SK-N-SH (cell line): ENCODE data around the gene ZNF512B. TPM values are rescaled to one million over a fixed set of nuclear protein-coding genes. Genes with fewer than 3 reads are reported as not detected.

ENCODE experiments used
- CTCF ChIA-PET: fragments of 300-600, 350-600 bp; formaldehyde crosslinking; extraction: SDS; loops from one replicate; lab custom pipeline; 2021; lab: Yijun Ruan, JAX
- POLR2A ChIA-PET: fragments of 350-600 bp; sonication (Branson Sonifier 250); formaldehyde crosslinking; extraction: SDS; loops from one replicate; lab custom pipeline; 2020; ENCODE audit warnings: antibody characterized with exemption, inconsistent platforms; lab: Yijun Ruan, JAX
- DNase-seq: peaks from one replicate; pipeline ENCODE4 v3.0.0; 2012
- H2AFZ ChIP-seq: fragments of 200-600 bp; sonication (generic); 2 replicates; pipeline ENCODE4 v1.8.1; 2016; ENCODE audit warnings: antibody characterized with exemption, mild to moderate bottlenecking, low read depth
- H3F3A ChIP-seq: fragments of 200-600 bp; sonication (generic); replicated peaks from 2 replicates; pipeline ENCODE3; 2016; ENCODE audit warnings: antibody characterized with exemption, mild to moderate bottlenecking; ENCODE audit not compliant: insufficient read depth
- H3K27ac ChIP-seq, 2 experiments: fragments of 200-500 bp in 1 of 2; fragments of 200-600 bp in 1 of 2; sonication (Bioruptor generic) in 1 of 2; sonication (generic), shearing (Covaris generic) in 1 of 2; 2 replicates each; pipeline versions ENCODE4 v1.5.1 to v1.6.1; 2014 to 2016; ENCODE audit warnings: low read depth in 2 of 2, inconsistent platforms in 1 of 2, low read length in 1 of 2, mild to moderate bottlenecking in 1 of 2, mixed read lengths in 1 of 2
- H3K27me3 ChIP-seq: fragments of 200-600 bp; sonication (generic), shearing (Covaris generic); 2 replicates; pipeline ENCODE4 v1.6.1; 2016; ENCODE audit warnings: mixed run types; ENCODE audit not compliant: insufficient read depth
- H3K36me3 ChIP-seq, 2 experiments: fragments of 200-500 bp in 1 of 2; fragments of 200-600 bp in 1 of 2; sonication (Bioruptor generic) in 1 of 2; sonication (generic) in 1 of 2; replicated peaks in 1 of 2; 2 replicates each; pipeline versions ENCODE3 to v1.5.1; 2014 to 2016; ENCODE audit warnings: low read length in 1 of 2, mild to moderate bottlenecking in 1 of 2; ENCODE audit not compliant: insufficient read depth in 2 of 2, control insufficient read depth in 1 of 2
- H3K4me1 ChIP-seq, 2 experiments: fragments of 200-500 bp in 1 of 2; fragments of 200-600 bp in 1 of 2; sonication (Bioruptor generic) in 1 of 2; sonication (generic), shearing (Covaris generic) in 1 of 2; 2 replicates each; pipeline versions ENCODE4 v1.5.1 to v1.6.1; 2014 to 2016; ENCODE audit warnings: low read depth in 1 of 2, low read length in 1 of 2, mixed run types in 1 of 2; ENCODE audit not compliant: insufficient read depth in 2 of 2, control insufficient read depth in 1 of 2
- H3K4me2 ChIP-seq: fragments of 200-600 bp; sonication (generic), shearing (Covaris generic); 2 replicates; pipeline ENCODE4 v1.6.1; 2017; ENCODE audit warnings: mixed run types
- H3K4me3 ChIP-seq, 2 experiments: fragments of 200-500 bp in 1 of 2; fragments of 200-600 bp in 1 of 2; sonication (Bioruptor generic) in 1 of 2; sonication (generic), shearing (Covaris generic) in 1 of 2; 2 replicates each; pipeline versions ENCODE4 v1.5.1 to v1.8.1; 2014 to 2016; ENCODE audit warnings: low read depth in 2 of 2, inconsistent platforms in 1 of 2, low read length in 1 of 2, mild to moderate bottlenecking in 1 of 2, mixed read lengths in 1 of 2, moderate library complexity in 1 of 2
- H3K79me2 ChIP-seq: fragments of 200-600 bp; sonication (generic); 2 replicates; pipeline ENCODE4 v1.8.1; 2017; ENCODE audit warnings: mild to moderate bottlenecking; ENCODE audit not compliant: insufficient read depth
- H3K9ac ChIP-seq: fragments of 200-600 bp; sonication (generic); 2 replicates; pipeline ENCODE4 v1.6.1; 2017; ENCODE audit warnings: mixed run types
- H3K9me2 ChIP-seq: fragments of 200-600 bp; sonication (generic); 2 replicates; pipeline ENCODE4 v1.6.1; 2017; ENCODE audit warnings: mixed run types
- H3K9me3 ChIP-seq: fragments of 200-600 bp; sonication (generic); 2 replicates; pipeline ENCODE4 v1.6.1; 2017; ENCODE audit warnings: mixed run types, mild to moderate bottlenecking, moderate library complexity
- H4K20me1 ChIP-seq: fragments of 200-600 bp; sonication (generic); 2 replicates; pipeline ENCODE4 v1.6.1; 2017; ENCODE audit warnings: mild to moderate bottlenecking, mixed run types; ENCODE audit not compliant: insufficient read depth
- CHD2 ChIP-seq: fragments of 150-350 bp; IDR thresholded peaks from 2 replicates; pipeline ENCODE4 v1.6.1; 2018; ENCODE audit warnings: low read length; ENCODE audit not compliant: partially characterized antibody
- ELF1 ChIP-seq: IDR thresholded peaks from 2 replicates; pipeline ENCODE4 v1.4.0; 2012
- FOXM1 ChIP-seq: IDR thresholded peaks from 2 replicates; pipeline ENCODE4 v1.4.0; 2012; ENCODE audit warnings: low read depth, mild to moderate bottlenecking
- MEF2A ChIP-seq: IDR thresholded peaks from 2 replicates; pipeline ENCODE4 v1.4.0; 2012; ENCODE audit warnings: low read depth, borderline replicate concordance
- MXI1 ChIP-seq: IDR thresholded peaks from 2 replicates; pipeline ENCODE4 v1.6.1; 2012; ENCODE audit warnings: mild to moderate bottlenecking, low read depth, low read length, improper control_type of control experiment
- NFIC ChIP-seq: IDR thresholded peaks from 2 replicates; pipeline ENCODE4 v1.4.0; 2012; ENCODE audit warnings: borderline replicate concordance
- NRF1 ChIP-seq: IDR thresholded peaks from 2 replicates; pipeline ENCODE4 v1.6.1; 2012; ENCODE audit warnings: low read depth, mild to moderate bottlenecking, low read length
- RAD21 ChIP-seq: IDR thresholded peaks from 2 replicates; pipeline ENCODE4 v1.6.1; 2012; ENCODE audit warnings: mild to moderate bottlenecking, low read length
- RFX5 ChIP-seq: IDR thresholded peaks from 2 replicates; pipeline ENCODE4 v1.6.1; 2012; ENCODE audit warnings: mild to moderate bottlenecking, improper control_type of control experiment, low read length
- RXRA ChIP-seq: IDR thresholded peaks from 2 replicates; pipeline ENCODE4 v1.4.0; 2012; ENCODE audit warnings: low read depth, mild to moderate bottlenecking, borderline replicate concordance
- SMC3 ChIP-seq: IDR thresholded peaks from 2 replicates; pipeline ENCODE4 v1.6.1; 2012; ENCODE audit warnings: low read depth, low read length, improper control_type of control experiment
- TCF12 ChIP-seq: IDR thresholded peaks from 2 replicates; pipeline ENCODE4 v1.4.0; 2012
- YY1 ChIP-seq: IDR thresholded peaks from 2 replicates; pipeline ENCODE4 v1.4.0; 2012; ENCODE audit warnings: low read depth, mild to moderate bottlenecking
- WGBS: methylation state at CpG from one replicate; pipeline ENCODE4 v1.1.6; 2017; ENCODE audit warnings: low lambda C conversion rate; 5-methylcytosine and 5-hydroxymethylcytosine counted together
- polyA plus RNA-seq, 3 experiments: library from polyadenylated mRNA; depleted of rRNA; stranded (reverse); fragments of >200 nt; gene quantifications; 2 replicates each; pipeline ENCODE4 v1.2.3, GENCODE V29; 2012
- TF ChIP-seq, protein P1 (sequence below): IDR thresholded peaks from 2 replicates; pipeline ENCODE4; 2012
- TF ChIP-seq, protein P2 (sequence below): IDR thresholded peaks from 2 replicates; pipeline ENCODE4 v1.4.0; 2012; ENCODE audit warnings: low read depth, borderline replicate concordance
- TF ChIP-seq, protein P3 (sequence below): fragments of 150-350 bp; IDR thresholded peaks from 2 replicates; pipeline ENCODE4 v1.6.1; 2017; ENCODE audit warnings: antibody characterized with exemption, low read length, low read depth, borderline replicate concordance
- TF ChIP-seq, protein P4 (sequence below): IDR thresholded peaks from 2 replicates; pipeline ENCODE4 v1.6.1; 2012; ENCODE audit warnings: mild to moderate bottlenecking, low read depth, low read length, moderate library complexity
- TF ChIP-seq, protein P5 (sequence below): IDR thresholded peaks from 2 replicates; pipeline ENCODE4 v1.4.0; 2012; ENCODE audit warnings: low read depth, borderline replicate concordance
- TF ChIP-seq, protein P6 (sequence below): fragments of 150-350 bp; IDR thresholded peaks from 2 replicates; pipeline ENCODE4 v1.6.1; 2016; ENCODE audit warnings: mild to moderate bottlenecking, low read depth, low read length

ZNF512B gene
- polyA plus RNA-seq, 1 of the 3 experiments (the other 2 are of a cell fraction), result 11.8 TPM

DNA sequence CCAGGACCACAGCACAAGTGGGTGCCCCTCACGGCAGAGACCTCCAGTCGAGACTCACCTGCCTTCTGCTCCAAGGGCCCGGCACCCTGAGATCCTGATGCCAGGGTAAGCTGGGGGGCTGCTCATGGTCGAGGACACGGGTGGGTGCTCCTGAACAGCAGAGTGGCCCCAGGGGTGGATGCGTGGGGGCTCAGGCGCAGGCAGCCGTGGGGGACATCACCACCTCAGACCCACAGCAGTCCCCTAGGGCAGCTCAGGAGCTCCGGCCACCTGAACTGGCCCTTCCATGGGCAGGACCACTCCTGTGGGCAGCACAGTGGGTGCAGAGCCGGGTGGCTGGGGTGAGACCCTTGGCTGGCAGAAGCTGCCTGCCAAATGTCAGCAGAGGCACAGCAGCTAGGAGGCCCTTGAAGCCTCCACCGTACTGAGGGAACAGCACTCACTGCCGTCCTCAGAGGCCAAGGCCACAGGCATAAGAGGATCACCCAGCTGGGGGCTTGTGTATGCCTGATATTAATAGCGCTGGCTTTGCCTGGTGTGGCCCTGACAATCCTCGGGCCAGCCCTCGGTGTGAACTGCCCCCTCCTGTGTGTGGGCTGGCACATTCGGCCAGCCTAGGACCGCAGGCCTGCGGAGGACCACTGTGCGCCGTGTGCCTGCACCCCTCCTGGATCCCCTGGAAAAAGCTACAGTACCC, 18.9 kb downstream of the ZNF512B start:
- Histone ChIP-seq H3K36me3 (peaks cover 0 to 3% of the 10 kb centered on the region in 2 experiments), H3K4me1 (peaks cover 19 to 59% of the 10 kb centered on the region in 2 experiments; a peak in 3 of 4 replicates), H2AFZ (no peak overlapping the region), H4K20me1 (peaks cover 89% of the 10 kb centered on the region), H3K79me2 (peaks cover 90% of the 10 kb centered on the region), H3K9me2 (no peaks in the 10 kb centered on the region), H3K4me2 (no peak overlapping the region), H3K9ac (no peak overlapping the region), H3K4me3 (no peak overlapping the region), H3K9me3 (no peaks in the 10 kb centered on the region), H3F3A (peaks cover 23% of the 10 kb centered on the region), H3K27ac (peak overlapping the region in 1 of 2 experiments; percentile 81; a peak in 3 of 4 replicates), H3K27me3 (no peaks in the 10 kb centered on the region)
- 90% methylated on average over 4 of the region's 20 CpGs for WGBS
- TF ChIP-seq NFIC (no peak), FOXM1 (no peak), YY1 (no peak), MEF2A (no peak), MXI1 (no peak), RAD21 (no peak), NRF1 (no peak), SMC3 (no peak), CHD2 (no peak), ELF1 (no peak), TCF12 (no peak), RFX5 (no peak), RXRA (no peak)
- TF ChIP-seq, protein P1, sequence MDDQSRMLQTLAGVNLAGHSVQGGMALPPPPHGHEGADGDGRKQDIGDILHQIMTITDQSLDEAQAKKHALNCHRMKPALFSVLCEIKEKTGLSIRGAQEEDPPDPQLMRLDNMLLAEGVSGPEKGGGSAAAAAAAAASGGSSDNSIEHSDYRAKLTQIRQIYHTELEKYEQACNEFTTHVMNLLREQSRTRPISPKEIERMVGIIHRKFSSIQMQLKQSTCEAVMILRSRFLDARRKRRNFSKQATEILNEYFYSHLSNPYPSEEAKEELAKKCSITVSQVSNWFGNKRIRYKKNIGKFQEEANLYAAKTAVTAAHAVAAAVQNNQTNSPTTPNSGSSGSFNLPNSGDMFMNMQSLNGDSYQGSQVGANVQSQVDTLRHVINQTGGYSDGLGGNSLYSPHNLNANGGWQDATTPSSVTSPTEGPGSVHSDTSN, result no peak
- TF ChIP-seq, protein P2, sequence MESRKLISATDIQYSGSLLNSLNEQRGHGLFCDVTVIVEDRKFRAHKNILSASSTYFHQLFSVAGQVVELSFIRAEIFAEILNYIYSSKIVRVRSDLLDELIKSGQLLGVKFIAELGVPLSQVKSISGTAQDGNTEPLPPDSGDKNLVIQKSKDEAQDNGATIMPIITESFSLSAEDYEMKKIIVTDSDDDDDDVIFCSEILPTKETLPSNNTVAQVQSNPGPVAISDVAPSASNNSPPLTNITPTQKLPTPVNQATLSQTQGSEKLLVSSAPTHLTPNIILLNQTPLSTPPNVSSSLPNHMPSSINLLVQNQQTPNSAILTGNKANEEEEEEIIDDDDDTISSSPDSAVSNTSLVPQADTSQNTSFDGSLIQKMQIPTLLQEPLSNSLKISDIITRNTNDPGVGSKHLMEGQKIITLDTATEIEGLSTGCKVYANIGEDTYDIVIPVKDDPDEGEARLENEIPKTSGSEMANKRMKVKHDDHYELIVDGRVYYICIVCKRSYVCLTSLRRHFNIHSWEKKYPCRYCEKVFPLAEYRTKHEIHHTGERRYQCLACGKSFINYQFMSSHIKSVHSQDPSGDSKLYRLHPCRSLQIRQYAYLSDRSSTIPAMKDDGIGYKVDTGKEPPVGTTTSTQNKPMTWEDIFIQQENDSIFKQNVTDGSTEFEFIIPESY, result no peak
- TF ChIP-seq, protein P3, sequence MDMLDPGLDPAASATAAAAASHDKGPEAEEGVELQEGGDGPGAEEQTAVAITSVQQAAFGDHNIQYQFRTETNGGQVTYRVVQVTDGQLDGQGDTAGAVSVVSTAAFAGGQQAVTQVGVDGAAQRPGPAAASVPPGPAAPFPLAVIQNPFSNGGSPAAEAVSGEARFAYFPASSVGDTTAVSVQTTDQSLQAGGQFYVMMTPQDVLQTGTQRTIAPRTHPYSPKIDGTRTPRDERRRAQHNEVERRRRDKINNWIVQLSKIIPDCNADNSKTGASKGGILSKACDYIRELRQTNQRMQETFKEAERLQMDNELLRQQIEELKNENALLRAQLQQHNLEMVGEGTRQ, result no peak
- TF ChIP-seq, protein P4, sequence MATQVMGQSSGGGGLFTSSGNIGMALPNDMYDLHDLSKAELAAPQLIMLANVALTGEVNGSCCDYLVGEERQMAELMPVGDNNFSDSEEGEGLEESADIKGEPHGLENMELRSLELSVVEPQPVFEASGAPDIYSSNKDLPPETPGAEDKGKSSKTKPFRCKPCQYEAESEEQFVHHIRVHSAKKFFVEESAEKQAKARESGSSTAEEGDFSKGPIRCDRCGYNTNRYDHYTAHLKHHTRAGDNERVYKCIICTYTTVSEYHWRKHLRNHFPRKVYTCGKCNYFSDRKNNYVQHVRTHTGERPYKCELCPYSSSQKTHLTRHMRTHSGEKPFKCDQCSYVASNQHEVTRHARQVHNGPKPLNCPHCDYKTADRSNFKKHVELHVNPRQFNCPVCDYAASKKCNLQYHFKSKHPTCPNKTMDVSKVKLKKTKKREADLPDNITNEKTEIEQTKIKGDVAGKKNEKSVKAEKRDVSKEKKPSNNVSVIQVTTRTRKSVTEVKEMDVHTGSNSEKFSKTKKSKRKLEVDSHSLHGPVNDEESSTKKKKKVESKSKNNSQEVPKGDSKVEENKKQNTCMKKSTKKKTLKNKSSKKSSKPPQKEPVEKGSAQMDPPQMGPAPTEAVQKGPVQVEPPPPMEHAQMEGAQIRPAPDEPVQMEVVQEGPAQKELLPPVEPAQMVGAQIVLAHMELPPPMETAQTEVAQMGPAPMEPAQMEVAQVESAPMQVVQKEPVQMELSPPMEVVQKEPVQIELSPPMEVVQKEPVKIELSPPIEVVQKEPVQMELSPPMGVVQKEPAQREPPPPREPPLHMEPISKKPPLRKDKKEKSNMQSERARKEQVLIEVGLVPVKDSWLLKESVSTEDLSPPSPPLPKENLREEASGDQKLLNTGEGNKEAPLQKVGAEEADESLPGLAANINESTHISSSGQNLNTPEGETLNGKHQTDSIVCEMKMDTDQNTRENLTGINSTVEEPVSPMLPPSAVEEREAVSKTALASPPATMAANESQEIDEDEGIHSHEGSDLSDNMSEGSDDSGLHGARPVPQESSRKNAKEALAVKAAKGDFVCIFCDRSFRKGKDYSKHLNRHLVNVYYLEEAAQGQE, result no peak
- TF ChIP-seq, protein P5, sequence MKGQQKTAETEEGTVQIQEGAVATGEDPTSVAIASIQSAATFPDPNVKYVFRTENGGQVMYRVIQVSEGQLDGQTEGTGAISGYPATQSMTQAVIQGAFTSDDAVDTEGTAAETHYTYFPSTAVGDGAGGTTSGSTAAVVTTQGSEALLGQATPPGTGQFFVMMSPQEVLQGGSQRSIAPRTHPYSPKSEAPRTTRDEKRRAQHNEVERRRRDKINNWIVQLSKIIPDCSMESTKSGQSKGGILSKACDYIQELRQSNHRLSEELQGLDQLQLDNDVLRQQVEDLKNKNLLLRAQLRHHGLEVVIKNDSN, result no peak
- TF ChIP-seq, protein P6, sequence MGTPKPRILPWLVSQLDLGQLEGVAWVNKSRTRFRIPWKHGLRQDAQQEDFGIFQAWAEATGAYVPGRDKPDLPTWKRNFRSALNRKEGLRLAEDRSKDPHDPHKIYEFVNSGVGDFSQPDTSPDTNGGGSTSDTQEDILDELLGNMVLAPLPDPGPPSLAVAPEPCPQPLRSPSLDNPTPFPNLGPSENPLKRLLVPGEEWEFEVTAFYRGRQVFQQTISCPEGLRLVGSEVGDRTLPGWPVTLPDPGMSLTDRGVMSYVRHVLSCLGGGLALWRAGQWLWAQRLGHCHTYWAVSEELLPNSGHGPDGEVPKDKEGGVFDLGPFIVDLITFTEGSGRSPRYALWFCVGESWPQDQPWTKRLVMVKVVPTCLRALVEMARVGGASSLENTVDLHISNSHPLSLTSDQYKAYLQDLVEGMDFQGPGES, result no peak
- CTCF ChIA-PET, result interaction anchor here (1.4 to 2.1 kb wide), 4 partner anchors 23 to 413 kb away, joined by 4 to 13 read pairs (median 10); partner anchors contain the start of gene PTK6
- no peak for DNase-seq
- POLR2A ChIA-PET, result no interaction called here
